Muscle layer of colon (tissue), 2 donors: Measurements from ENCODE around the gene TMEM79.

Source experiments
- H3K27ac ChIP-seq: one replicate; pipeline ENCODE4 v1.7.0; 2013; ENCODE audit warnings: low read depth, mild to moderate bottlenecking, low read length, moderate library complexity
- H3K27me3 ChIP-seq, 2 donors: one replicate each; pipeline ENCODE4 v1.7.0; 2013; ENCODE audit warnings: low read length in 2 of 2, mild to moderate bottlenecking in 2 of 2; ENCODE audit not compliant: insufficient read depth in 2 of 2, control insufficient read depth in 1 of 2
- H3K36me3 ChIP-seq: one replicate; pipeline ENCODE4 v1.7.0; 2013; ENCODE audit warnings: mild to moderate bottlenecking, low read length; ENCODE audit not compliant: insufficient read depth
- H3K4me1 ChIP-seq: one replicate; pipeline ENCODE4 v1.7.0; 2013; ENCODE audit warnings: mild to moderate bottlenecking, low read length; ENCODE audit not compliant: insufficient read depth
- H3K4me3 ChIP-seq, 2 donors: one replicate each; pipeline ENCODE4 v1.7.0; 2013; ENCODE audit warnings: low read length in 2 of 2, low read depth in 1 of 2, mild to moderate bottlenecking in 1 of 2, moderate library complexity in 1 of 2
- H3K9ac ChIP-seq: one replicate; pipeline ENCODE4 v1.7.0; 2013; ENCODE audit warnings: low read length
- H3K9me3 ChIP-seq: one replicate; pipeline ENCODE4 v1.7.0; 2013; ENCODE audit warnings: mild to moderate bottlenecking, low read length
- donor health status: abdominal sarcoma.
- donor health status: Adenocarcinoma of cecum.

TMEM79 gene

DNA sequence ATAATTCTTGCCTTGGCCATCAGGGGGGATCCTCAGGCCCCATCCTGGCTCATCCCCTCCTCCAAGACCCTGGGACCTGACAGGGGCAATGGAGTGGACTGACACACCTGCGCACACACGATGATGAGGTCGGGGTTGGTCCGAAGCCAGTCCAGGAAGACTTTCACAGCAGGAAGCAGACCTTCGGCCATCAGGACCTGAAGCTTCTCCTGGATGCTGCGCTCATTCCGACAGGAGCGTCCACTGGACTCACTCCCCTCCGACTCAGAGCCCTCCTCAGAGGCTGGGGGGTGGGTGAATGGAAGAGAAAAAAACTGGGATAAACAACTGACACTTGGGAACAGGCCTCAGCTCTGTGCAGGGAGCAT, 20.9 kb upstream of the TMEM79 start:
- Histone ChIP-seq H3K27me3 (no peaks in the 10 kb centered on the region), H3K9ac (no peak overlapping the region), H3K27ac (no peak overlapping the region), H3K4me3 (no peak overlapping the region), H3K36me3 (peaks cover 84% of the 10 kb centered on the region), H3K9me3 (no peaks in the 10 kb centered on the region), H3K4me1 (no peaks in the 10 kb centered on the region)

DNA sequence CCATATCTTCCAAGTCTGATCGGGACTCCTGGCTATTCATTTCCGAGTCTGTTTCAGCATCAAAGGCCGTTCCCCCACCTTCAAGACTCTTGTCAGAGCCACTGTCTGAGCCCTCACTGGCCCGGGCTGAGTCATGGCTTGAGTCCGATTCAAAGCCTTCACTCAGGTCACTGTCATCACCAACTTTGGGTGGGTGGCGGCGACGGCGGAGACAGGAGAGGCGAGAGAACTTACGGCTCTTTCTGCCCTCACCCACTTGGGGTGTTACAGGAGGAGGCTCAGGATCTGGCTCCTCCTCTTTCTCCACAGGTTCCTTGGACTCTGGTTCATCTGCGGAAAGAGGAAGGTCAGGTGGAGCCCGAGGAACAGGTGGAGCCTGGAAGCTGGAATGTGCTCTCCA, 18.1 kb upstream of the TMEM79 start:
- H3K27ac ChIP-seq, result no peak overlapping the region
- H3K36me3 ChIP-seq, result peaks cover 71% of the 10 kb centered on the region
- H3K4me1 ChIP-seq, result no peaks in the 10 kb centered on the region
- no peak overlapping the region for H3K4me3 ChIP-seq
- H3K9me3 ChIP-seq, result no peaks in the 10 kb centered on the region
- no peak overlapping the region for H3K9ac ChIP-seq
- H3K27me3 ChIP-seq, result no peaks in the 10 kb centered on the region

DNA sequence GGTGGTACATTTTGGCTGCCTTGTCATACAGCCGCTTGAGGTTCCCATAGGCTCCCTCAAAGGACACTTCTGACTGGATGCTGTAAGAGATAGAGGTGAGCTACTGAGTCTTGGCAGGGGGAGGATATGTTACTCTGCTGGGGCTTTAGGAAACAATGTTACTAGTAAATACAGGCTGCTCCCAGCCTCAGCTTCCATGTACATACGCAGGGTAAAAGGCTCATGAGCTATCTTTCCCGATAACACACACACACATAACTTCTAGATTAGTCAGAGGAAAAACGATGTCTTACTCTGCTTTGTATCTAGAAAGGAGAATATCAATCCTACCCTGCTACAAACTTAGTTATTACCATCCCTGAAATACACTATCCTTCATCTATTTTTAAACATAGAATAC, 15.8 kb upstream of the TMEM79 start:
- Histone ChIP-seq H3K4me3 (no peak overlapping the region), H3K27ac (no peak overlapping the region), H3K9me3 (no peaks in the 10 kb centered on the region), H3K9ac (no peak overlapping the region), H3K27me3 (no peaks in the 10 kb centered on the region), H3K4me1 (no peaks in the 10 kb centered on the region), H3K36me3 (peaks cover 75% of the 10 kb centered on the region)

DNA sequence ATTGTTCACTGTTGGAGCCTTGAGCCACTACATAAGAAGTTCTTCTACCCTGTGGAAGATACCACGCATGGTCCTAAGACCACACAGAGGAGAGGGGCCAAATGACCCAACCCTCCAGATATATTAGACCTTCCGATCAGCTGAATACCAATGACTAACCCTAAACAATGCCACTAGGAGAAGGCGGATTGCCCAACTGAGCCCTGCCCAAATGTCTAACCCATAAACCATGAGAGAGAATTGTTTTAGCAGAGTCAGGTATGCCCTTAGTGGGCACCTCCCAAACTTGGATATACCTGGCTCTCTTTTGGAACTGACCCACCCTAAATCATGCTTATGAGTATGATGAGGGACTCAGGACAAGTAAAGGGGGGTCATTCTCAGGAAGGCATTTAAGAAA, 13.8 kb upstream of the TMEM79 start:
- H3K36me3 ChIP-seq, result peaks cover 79% of the 10 kb centered on the region
- H3K9me3 ChIP-seq, result no peaks in the 10 kb centered on the region
- no peaks in the 10 kb centered on the region for H3K27me3 ChIP-seq
- no peak overlapping the region for H3K27ac ChIP-seq
- no peak overlapping the region for H3K9ac ChIP-seq
- no peaks in the 10 kb centered on the region for H3K4me1 ChIP-seq
- H3K4me3 ChIP-seq, result no peak overlapping the region

DNA sequence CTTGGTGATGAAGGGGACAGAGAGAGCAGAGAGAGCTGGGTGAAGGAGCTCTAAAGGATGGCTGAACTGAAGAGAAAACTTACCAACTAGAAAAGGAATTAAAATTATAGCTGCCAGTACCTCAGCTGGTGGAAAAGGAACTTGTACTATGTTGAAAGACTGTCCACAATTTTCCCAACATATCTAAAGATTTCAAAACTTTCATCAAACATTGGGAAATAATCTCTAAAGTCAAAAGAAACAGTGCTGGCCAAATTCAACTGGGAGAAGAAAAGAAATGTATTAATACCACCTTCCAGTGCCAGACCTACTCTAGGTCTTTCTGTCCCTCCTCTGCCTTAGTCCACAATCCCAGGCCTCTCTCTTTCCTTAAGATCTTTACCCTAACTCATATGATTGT, 7.6 kb upstream of the TMEM79 start:
- no peak overlapping the region for H3K27ac ChIP-seq
- no peak overlapping the region for H3K9ac ChIP-seq
- H3K36me3 ChIP-seq, result peaks cover 70% of the 10 kb centered on the region
- no peaks in the 10 kb centered on the region for H3K27me3 ChIP-seq
- H3K4me1 ChIP-seq, result peaks cover 8% of the 10 kb centered on the region
- H3K9me3 ChIP-seq, result no peaks in the 10 kb centered on the region
- H3K4me3 ChIP-seq, result no peak overlapping the region

DNA sequence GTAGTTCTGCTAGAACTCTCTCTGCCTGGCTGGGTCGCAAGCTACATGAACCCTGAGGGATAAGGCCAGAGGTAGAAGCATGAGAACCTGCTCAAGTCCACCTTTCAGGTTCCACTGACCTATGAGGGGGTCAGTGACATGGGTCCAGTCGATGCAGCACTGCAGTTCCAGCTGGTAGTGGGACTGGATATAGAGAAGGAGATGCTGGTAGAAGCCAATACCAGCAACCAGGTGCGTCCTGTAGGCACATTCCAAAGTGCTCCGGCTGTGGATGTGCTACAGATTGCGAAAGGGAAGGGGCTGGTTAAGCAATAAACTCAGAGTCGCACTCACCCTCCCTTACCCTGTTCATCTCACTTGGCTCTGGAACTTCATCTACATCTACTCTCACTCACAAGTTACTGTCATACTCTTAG, 7.2 kb upstream of the TMEM79 start:
- Histone ChIP-seq H3K27ac (no peak overlapping the region), H3K9me3 (no peaks in the 10 kb centered on the region), H3K9ac (no peak overlapping the region), H3K4me1 (peaks cover 12% of the 10 kb centered on the region), H3K27me3 (no peaks in the 10 kb centered on the region), H3K4me3 (no peak overlapping the region), H3K36me3 (peaks cover 67% of the 10 kb centered on the region)

DNA sequence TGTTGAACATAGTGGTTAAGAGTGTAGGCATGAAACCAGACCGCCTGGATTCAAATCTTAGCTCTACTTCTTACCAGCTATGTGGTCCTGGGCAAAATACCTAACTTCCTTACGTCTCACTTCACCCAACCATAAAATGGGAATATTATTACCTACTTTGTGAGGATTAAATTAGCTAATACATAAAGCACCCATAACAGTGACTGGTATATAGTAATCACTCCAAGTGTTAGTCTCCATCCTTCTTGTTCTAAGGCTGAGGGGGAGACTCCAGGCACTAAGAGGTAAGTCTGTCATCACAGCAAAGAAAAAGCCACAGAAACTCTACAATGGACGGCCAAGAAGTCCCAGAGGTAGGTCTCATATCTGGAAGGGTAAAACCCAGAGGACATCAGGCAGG, 4.3 kb upstream of the TMEM79 start:
- no peaks in the 10 kb centered on the region for H3K9me3 ChIP-seq
- no peak overlapping the region for H3K9ac ChIP-seq
- no peak overlapping the region for H3K27ac ChIP-seq
- H3K27me3 ChIP-seq, result no peaks in the 10 kb centered on the region
- H3K4me1 ChIP-seq, result peaks cover 22% of the 10 kb centered on the region
- no peak overlapping the region for H3K4me3 ChIP-seq
- peaks cover 38% of the 10 kb centered on the region for H3K36me3 ChIP-seq

DNA sequence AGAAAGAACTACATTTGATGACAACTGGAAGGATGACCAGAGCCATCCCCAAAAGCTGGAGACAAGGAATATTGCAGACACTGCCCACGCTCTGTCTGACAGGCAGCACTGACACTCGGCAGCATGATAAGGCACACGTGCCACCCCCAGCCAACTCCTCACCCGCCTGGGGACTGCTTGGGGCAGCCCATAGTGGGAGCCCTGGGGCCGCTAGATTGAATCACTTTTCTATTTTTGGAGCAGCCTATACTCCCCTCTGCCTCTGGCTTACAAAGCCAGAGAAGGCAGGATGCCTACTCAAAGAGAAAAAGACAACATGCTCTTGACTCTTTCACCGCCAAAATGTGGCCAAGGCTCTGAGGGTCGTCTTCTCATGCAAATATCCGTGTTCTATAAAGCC, 2.8 kb upstream of the TMEM79 start:
- Histone ChIP-seq H3K36me3 (peaks cover 28% of the 10 kb centered on the region), H3K4me1 (peaks cover 22% of the 10 kb centered on the region), H3K9ac (no peak overlapping the region), H3K27me3 (no peaks in the 10 kb centered on the region), H3K9me3 (no peaks in the 10 kb centered on the region), H3K4me3 (peak overlapping the region; percentile 89 to 93), H3K27ac (no peak overlapping the region)

DNA sequence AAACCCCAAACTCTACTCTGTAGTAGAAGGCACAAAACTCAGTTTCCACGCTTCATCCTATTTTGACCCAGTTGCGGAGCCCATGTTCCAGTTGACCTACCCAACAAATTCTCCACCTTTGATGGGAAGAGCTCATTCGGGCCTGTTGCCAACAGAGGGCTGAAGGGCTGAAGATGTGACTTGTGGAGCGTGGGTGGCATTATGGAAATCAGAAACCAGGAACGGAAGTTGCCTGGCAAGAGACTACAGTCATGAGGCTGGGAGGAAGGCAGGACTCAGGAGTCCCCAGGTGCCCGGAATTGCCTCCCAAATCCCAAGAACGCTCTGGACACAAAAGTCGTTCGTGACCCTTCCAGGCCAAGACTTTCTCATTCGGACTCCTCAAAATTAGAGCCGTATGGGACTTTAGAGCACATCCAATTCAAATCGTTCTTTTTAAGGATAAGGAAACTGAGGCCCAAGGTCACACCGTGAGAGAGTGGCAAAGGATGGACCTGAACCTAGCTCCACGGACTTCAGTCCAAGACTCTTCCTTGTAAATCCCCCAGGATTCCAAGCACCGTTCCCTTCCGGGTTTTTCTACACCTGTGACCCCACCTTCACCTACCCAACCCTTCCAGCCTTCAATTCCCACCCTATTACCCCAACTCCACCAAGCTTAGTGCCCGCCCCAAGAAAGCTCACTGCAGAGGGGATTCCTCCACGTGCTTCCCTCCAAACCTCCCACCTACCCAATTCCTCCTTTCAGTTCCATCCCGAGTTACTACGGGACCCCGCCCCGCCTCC, 2.2 kb upstream of the TMEM79 start:
- peaks cover 26% of the 10 kb centered on the region for H3K36me3 ChIP-seq
- H3K4me1 ChIP-seq, result peaks cover 22% of the 10 kb centered on the region
- H3K27ac ChIP-seq, result peak overlapping the region; percentile 96

DNA sequence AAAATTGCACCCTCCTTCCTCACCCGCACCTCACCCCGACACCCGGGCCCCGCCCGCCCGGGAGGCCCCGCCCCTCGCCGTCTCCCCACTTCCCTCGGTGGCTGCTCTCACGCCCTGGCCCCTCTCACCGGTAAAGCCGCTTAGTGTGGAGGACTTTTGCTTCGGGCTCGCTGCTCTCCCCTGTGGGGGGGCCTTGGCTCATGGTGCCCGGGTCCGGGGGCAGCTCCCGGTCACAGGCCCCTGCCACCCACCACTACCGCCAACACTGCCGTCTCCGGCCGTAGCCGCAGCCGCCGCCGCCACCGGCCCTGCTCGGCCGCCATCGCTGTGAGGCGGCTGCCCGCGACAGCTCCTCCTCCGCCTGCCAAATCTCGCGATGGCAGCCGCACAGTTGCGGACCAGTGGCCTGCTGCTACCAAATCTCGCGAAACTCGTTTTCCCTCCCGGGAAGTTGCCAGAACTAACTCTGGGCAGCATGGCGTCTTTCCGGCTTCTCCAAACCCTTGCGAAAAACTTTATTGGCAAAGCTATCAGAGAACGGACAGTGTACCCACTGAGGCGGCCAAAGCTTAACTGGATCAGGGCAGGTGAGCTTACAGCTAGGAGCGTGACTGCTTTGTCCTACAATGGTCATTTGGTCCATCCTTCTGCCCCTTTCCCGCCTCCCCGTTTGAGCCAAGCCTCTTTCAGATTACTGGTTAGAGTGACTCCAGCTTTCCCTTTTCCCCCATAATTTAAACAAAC, 1.5 kb upstream of the TMEM79 start, which contains the start of gene SMG5:
Gene SMG5, minus strand, starts transcription at position 347 of the 744 bp plus-strand sequence. Its CDS starts 145 bp downstream, at position 202.
- Histone ChIP-seq H3K9me3 (no peaks in the 10 kb centered on the region), H3K27ac (peak within 1 kb of the TSS; percentile 96), H3K36me3 (peaks cover 18% of the 10 kb centered on the region), H3K27me3 (no peaks in the 10 kb centered on the region), H3K4me3 (peak within 1 kb of the TSS; percentile 89 to 93), H3K9ac (peak within 1 kb of the TSS; percentile 69), H3K4me1 (peaks cover 22% of the 10 kb centered on the region)

More for the DNA sequence above, 2.2 kb upstream of the TMEM79 start:
- Histone ChIP-seq H3K9ac (peak overlapping the region; percentile 58), H3K4me3 (peak overlapping the region; percentile 89 to 93), H3K9me3 (no peaks in the 10 kb centered on the region), H3K27me3 (no peaks in the 10 kb centered on the region)

DNA sequence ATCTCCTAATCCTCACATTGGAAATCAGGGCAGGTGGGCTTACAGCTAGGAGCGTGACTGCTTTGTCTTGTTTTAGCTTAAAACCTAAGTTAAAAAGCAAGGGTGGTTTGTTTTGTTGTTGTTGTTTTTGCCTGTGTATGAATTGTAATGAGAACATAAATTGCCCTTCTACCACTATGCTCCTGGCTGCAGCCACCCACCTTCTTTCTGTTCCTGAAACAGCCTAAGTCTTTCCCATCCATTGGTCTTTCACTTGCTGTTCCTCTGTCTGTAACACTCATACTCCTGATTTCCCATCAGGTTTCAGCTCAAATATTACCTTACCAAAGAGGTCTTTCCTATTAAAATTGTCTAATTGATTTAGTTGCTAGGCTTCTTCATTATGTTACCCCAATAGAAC, 604 bp upstream of the TMEM79 start:
- peak overlapping the region; percentile 69 for H3K9ac ChIP-seq
- H3K36me3 ChIP-seq, result peaks cover 10% of the 10 kb centered on the region
- H3K27ac ChIP-seq, result peak overlapping the region; percentile 96
- H3K4me3 ChIP-seq, result peak overlapping the region; percentile 63 to 89
- no peaks in the 10 kb centered on the region for H3K27me3 ChIP-seq
- no peaks in the 10 kb centered on the region for H3K9me3 ChIP-seq
- peaks cover 22% of the 10 kb centered on the region for H3K4me1 ChIP-seq
